HS-27A (cell line): ENCODE measurements around the gene DAPK2.

Experiments used
- DNase-seq: peaks from one replicate; pipeline ENCODE4 v3.0.0-alpha.2; 2012; ENCODE audit warnings: low read depth, missing footprints

The DAPK2 gene

GRCh38 chr15:63893866-63894661, 152.2 kb downstream of the DAPK2 start:
- no peak for DNase-seq

- no peak for DNase-seq
These were observed 153.4 kb downstream of the DAPK2 start for GRCh38 chr15:63892794-63893441.

- DNase-seq = no peak
These were observed 154.5 kb downstream of the DAPK2 start for GRCh38 chr15:63891768-63892133.

DNA sequence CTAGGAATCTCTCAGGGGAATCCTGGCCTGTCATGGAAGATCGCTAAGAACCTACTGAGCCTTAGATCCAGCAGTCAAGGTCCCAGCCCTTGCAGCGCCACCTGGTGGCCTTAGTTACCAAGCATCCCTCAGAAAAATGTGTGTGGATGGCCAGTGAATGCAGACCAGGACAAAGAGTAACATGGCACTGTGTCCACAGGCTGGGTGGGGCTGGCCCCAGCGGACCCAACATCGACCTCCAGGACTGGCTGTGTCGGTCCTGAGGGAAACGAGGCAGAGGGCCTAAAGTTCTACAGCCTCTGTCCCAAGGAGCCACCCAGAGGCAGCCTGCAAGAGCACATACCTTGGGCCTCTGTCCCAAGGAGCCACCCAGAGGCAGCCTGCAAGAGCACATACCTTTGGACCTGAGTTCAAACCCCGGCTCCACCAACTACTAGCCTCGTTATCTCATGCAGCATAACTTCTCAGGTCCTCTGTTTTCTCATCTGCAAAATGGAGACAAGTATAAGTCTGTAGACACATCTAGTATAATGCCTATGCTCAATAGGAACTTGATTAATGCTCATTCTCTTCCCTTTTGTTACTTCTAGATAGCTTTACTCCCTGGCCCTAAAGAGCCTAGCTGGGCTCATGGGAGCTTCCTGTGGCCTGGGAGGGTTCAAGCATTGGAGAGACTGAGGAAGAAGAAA, 155.1 kb downstream of the DAPK2 start:
- DNase-seq = peak; percentile 66

DNA sequence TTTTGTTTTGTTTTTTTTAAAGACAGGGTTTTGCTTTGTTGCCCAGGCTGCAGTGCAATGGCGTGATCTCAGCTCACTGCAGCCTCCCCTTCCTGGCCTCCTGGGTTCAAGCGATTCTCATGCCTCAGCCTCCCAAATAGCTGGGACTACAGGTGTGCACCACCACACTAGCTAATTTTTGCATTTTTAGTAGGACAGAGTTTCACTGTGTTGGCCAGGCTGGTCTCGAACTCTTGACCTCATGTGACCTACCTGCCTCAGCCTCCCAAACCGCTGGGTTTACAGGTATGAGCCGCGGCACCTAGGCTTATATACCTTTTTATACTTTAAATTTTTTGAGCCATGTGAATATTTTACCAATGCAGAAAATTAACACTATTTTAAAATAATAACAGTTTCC, 155.7 kb downstream of the DAPK2 start:
- DNase-seq = no peak

GRCh38 chr15:63889831-63890230, 156.5 kb downstream of the DAPK2 start:
- DNase-seq = no peak

- DNase-seq = no peak
These were observed 157.5 kb downstream of the DAPK2 start for GRCh38 chr15:63888823-63889222.

DNA sequence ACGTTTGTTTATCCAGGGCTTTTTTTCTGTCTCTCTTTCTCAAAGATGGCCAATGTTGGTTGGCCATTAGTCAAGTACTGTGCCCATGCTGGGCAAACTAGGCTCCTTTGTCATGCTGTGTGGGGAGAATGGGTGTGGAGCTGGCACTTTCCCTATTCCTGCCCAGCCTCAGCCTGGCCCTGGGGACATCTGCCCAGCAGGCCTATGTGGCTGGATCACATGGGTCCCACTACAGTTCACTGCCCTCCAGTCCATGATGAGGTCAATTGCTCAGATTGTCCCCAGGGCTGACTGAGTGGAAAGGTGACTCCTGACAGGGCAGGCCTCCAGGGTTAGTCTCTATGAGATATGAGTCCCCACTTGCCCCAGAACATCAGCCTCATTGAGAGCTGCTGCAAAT, 158.1 kb downstream of the DAPK2 start:
- no peak for DNase-seq

DNA sequence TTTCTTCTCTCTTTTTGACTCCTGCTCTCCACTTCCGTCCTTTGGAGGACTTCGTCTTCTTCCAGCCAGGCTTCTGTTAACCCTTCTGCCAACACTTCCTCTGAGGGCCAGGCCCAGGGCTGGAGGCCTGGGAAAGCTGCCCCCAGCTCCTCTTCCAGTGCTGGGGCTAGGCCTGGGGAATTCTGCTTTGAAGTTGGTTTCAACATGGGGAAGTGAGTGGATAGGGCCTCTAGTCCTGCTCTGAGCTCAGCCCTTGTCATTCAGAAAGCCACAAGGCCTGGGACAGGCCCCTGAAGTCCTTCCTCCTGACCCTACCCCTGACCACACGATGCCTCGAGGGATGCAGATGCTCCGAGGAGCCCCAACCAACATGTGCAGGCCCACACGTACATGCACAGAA, 158.7 kb downstream of the DAPK2 start:
- DNase-seq = no peak

DNA sequence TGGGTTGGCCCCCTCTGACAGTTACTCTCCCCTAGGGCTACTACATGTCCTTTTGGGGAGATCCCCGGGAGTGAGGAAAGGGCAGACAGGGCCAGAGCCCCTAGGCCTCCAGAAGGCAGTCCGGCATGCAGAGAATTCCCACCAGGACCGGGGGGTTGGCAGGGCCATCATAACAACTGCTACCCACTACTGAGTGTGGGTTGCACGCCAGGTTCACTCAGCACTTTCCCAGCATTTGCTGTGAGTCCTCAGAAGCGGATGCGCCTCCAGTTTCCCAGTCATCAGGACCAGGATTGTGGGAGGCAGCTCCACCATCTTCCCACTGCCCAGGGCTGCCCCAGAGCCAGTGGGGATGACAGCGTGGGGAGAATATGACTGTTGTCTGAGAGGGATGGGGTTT, 161.3 kb downstream of the DAPK2 start:
- no peak for DNase-seq

- no peak for DNase-seq
These were observed 164.9 kb downstream of the DAPK2 start for GRCh38 chr15:63881431-63881830.

DNA sequence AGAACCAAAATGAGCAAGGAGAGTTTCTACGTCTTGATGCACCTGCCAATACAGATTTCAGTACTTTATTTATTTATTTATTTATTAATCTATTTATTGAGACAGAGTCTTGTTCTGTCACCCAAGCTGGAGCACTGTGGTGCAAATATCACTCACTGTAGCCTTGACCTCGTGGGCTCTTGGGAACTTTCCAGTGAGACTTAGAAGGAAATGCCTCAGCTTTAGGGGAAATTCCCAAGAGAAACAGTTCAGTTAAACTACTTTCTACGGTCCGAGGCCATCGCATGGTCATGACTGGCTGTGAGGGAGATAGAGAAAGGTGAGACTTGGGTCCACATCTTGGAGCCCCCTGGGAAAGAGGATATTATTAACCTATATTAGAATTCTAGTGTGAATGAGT, 165.5 kb downstream of the DAPK2 start:
- no peak for DNase-seq

DNA sequence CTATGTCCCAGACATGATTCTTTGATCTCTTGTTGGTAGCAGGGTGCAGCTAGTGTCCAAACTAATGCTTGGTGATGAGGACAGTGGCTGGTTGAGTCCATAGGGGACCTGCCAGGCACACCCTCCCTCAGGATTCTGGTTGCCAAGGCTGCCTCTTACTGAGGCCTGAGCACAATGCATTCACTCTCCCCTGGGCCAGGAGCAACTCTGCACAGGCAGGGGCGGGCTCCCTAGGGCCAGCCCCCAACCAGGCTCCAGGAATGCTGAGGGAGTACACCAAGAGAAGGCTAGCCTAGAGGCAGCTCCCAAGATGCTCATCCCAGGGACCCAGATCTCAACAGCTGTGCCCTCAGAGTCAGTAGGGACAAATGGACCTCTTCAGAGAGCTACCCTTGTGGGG, 166.3 kb downstream of the DAPK2 start:
- DNase-seq = no peak

GRCh38 chr15:63879211-63879610, 167.1 kb downstream of the DAPK2 start:
- no peak for DNase-seq

GRCh38 chr15:63877713-63878271, 168.5 kb downstream of the DAPK2 start:
- DNase-seq = no peak

DNA sequence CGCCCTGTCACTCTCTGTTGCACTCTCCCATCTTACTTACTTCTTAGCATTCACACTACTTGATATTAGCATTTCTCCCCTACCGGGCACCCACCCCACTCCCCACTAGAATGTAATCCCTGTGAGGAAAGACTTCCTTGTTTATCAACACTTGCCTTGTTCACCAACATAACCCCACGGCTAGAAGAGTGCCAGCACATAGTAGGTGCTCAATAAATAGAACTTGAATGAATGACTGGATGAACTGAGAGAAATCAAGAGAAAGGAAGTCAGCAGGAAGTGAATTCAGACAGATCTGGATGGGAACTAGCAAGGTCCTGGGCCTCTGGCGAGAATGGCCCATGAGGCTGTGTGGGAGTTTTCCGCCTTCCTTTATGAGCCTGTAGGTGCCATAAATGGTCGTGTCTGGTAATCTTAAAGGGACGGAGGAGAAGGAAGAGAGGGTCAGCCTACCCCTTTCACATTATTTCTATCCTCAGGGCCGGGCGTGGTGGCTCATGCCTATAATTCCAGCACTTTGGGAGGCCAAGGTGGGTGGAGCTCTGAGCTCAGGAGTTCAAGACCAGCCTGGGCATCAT, 170.1 kb downstream of the DAPK2 start:
- no peak for DNase-seq

GRCh38 chr15:63874616-63875015, 171.7 kb downstream of the DAPK2 start:
- no peak for DNase-seq

DNA sequence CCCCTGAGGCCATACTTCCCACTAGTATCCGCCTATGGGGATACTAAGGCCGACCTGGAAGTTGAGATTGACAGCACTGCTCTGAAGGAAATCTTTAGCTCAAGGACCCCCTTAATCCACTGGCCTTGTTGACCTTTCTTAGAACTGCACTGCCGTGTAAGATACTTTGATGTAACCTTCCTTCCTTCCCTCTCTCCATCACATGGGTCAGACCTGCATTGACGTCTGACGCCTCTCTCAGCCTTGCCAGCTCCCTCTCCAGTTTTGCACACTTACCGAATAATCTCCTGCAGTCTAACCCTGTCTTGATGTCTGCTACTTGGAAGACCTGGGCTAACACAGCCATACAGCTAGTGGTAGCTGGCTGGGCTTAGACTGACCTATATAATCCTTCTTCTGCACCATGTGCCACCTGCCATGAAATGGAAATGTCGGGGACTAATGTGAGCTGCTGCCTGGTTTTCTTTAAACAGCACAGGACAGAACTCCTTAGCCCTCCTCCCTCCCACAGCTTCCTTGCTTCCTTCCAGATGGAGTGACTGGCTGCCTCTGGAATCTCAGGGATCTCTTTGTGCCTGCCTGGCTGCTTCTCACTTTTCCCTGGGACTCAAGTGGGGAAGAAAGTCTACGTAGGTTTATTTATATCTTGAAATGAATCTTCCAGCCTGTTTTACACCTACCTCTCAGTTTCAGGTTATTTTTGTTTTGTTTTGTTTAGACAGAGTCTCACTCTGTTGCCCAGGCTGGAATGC, 173.3 kb downstream of the DAPK2 start:
- DNase-seq = no peak

DNA sequence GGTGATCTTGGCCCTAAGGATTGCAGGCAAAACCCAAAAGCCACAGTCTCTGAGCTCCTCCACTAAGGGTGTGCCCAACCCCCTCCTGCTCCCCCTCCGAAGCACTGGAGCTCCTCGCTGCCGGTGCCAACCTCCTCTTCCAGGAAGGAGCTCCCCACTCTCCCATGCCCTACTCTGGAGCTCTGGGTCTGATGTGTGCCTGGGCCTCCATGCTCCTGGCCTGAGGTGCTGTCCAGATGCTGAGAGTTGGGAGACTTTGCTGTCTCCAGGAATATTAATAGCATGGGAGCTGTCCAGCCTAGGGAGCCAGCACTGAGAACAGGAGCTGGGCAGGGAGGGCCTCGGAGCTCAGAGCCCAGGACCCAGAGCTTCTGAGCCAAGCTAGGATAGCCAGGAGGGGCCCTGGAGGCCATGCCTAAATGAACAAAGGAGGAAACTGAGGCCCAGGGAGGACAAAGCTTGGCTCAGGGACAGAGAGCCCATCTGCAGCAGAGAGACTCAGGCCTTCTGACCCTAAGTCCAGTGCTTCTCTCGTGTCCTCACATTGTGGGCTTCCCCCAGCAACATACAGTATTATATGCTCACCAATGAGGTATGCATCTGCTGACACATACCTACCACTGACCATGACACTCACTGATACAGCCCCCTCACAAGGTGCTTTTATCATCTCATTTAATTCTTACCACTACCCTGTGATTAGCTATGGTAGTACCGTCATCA, 175.6 kb downstream of the DAPK2 start:
- DNase-seq = peak; percentile 51

DNA sequence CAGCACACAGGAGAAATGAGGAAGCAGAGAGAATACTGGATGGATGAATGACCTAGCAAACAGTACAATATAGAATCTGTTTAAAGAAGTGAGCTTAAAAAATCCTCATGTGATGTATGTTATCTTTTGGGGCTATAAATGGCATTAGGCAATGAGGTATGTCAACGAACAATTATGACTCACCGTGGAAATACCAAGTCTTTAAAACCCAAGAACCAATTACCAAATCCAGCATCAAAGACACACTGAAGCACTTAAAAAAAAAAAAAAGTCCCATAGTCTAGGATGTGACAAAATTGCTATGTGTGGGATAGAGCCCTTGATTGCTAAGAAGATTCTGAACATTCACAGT, 176.3 kb downstream of the DAPK2 start:
- DNase-seq = no peak

DNA sequence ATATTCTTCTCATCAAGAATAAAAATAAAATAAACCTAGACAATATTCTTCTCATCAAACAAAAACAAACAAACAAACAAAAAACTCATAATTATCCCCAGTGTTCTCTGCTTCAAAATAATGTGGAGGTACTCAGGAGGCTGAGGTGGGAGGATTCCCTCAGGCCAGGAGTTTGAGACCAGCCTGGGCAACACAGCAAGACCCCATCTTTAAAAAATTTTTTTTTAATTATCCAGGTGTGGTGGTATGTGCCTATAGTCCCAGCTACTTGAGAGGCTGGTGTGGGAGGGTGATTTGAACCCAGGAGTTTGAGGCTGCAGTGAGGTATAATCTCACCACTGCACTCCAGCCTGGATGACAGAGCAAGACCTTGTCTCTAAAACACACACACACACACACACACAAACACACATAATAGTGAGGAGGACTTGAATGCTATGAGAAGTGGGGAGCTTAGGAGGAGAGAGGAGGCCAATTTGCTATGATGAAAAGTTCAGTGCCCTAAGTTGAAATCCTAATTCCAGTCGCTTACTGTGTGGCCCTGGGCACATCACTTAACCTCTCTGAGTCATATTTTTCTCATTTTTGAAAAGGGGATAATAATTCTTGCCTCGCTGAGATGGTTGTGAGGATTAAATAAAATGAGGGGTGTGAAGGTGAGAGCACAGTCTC, 176.8 kb downstream of the DAPK2 start:
- DNase-seq = no peak
